DOHH2 (cell line): Measurements from ENCODE around the gene SAA1.

Experiments
- EZH2phosphoT487 ChIP-seq: fragments of 200-600 bp; sonication (generic); IDR thresholded peaks from 2 replicates; pipeline ENCODE4 v1.6.1; 2017; ENCODE audit warnings: borderline replicate concordance, mild to moderate bottlenecking, antibody characterized with exemption, low read length, moderate library complexity, mixed read lengths
- TF ChIP-seq, protein P1 (sequence below): fragments of 200-600 bp; sonication (generic); IDR thresholded peaks from one replicate; pipeline ENCODE4 v1.5.1; 2014; ENCODE audit warnings: antibody characterized with exemption, mild to moderate bottlenecking, low read depth, low read length; ENCODE audit not compliant: poor library complexity, severe bottlenecking

DNA sequence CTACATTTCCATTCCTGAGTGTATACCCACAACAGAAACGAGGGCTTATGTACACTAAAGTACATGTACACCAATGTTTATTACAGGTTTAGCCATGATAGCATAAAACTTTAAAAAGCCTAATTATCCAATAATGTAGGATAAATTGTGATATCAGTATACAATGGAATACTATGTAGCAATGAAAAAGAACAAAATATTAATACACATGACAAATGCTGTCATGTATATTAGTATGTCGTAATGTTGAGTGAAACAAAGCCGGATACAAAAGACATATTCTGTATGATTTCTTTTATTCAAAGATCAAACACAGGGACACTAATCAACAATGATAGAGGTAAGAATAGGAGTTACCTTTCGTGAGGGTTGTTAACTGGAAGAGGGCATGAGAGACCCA lies 32.2 kb upstream of the SAA1 start:
- TF ChIP-seq, protein P1, sequence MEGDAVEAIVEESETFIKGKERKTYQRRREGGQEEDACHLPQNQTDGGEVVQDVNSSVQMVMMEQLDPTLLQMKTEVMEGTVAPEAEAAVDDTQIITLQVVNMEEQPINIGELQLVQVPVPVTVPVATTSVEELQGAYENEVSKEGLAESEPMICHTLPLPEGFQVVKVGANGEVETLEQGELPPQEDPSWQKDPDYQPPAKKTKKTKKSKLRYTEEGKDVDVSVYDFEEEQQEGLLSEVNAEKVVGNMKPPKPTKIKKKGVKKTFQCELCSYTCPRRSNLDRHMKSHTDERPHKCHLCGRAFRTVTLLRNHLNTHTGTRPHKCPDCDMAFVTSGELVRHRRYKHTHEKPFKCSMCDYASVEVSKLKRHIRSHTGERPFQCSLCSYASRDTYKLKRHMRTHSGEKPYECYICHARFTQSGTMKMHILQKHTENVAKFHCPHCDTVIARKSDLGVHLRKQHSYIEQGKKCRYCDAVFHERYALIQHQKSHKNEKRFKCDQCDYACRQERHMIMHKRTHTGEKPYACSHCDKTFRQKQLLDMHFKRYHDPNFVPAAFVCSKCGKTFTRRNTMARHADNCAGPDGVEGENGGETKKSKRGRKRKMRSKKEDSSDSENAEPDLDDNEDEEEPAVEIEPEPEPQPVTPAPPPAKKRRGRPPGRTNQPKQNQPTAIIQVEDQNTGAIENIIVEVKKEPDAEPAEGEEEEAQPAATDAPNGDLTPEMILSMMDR = no peak
- TF ChIP-seq EZH2phosphoT487 = no peak
